Measurements from ENCODE around the gene EARS2. TPM values are rescaled to one million over a fixed set of nuclear protein-coding genes. Genes with fewer than 3 reads are reported as not detected.

Gene EARS2
- total RNA-seq, 4 donors from 2014 or later = 13.8 to 37.4 (median 28.0) TPM

- no peaks in the 10 kb centered on the region for H3K9me3 ChIP-seq
- H3K36me3 ChIP-seq = peaks cover 0 to 67% (median 0%) of the 10 kb centered on the region in 3 donors
- DNase-seq = no peak
- no peak overlapping the region for H3K4me3 ChIP-seq
- H3K27me3 ChIP-seq = no peaks in the 10 kb centered on the region
- no peak overlapping the region for H3K27ac ChIP-seq
- no peak for TF ChIP-seq CTCF (IDR thresholded peaks at IDR 0.05)
- TF ChIP-seq POLR2A (IDR thresholded peaks at IDR 0.05) = no peak
- peaks cover 0 to 20% (median 4%) of the 10 kb centered on the region in 4 donors for H3K4me1 ChIP-seq
Measured at GRCh38 chr16:23494188-23494587, 63.0 kb downstream of the EARS2 start.

GRCh38 chr16:23491490-23492391 lies 65.4 kb downstream of the EARS2 start:
- TF ChIP-seq POLR2A (IDR thresholded peaks at IDR 0.05) (no peak), CTCF (IDR thresholded peaks at IDR 0.05) (no peak)
- peaks cover 0 to 3% (median under 1%) of the 10 kb centered on the region in 4 donors for H3K4me1 ChIP-seq
- no peak overlapping the region for H3K27ac ChIP-seq
- H3K27me3 ChIP-seq = no peaks in the 10 kb centered on the region
- H3K4me3 ChIP-seq = no peak overlapping the region
- H3K36me3 ChIP-seq = peaks cover 0 to 91% (median 0%) of the 10 kb centered on the region in 3 donors
- no peak for DNase-seq
- no peaks in the 10 kb centered on the region for H3K9me3 ChIP-seq

GRCh38 chr16:23486480-23486879 lies 70.7 kb downstream of the EARS2 start:
- peaks cover 0 to 100% (median 0%) of the 10 kb centered on the region in 3 donors for H3K36me3 ChIP-seq
- DNase-seq = no peak
- H3K27ac ChIP-seq = no peak overlapping the region
- H3K4me3 ChIP-seq = no peak overlapping the region
- TF ChIP-seq CTCF (IDR thresholded peaks at IDR 0.05) (no peak), POLR2A (IDR thresholded peaks at IDR 0.05) (no peak)
- H3K9me3 ChIP-seq = no peaks in the 10 kb centered on the region
- no peaks in the 10 kb centered on the region for H3K4me1 ChIP-seq
- no peaks in the 10 kb centered on the region for H3K27me3 ChIP-seq

- no peak for DNase-seq
- no peak for TF ChIP-seq CTCF (IDR thresholded peaks at IDR 0.05)
- TF ChIP-seq POLR2A (IDR thresholded peaks at IDR 0.05) = no peak
- H3K36me3 ChIP-seq = peaks cover 0 to 100% (median 0%) of the 10 kb centered on the region in 3 donors
- H3K9me3 ChIP-seq = no peaks in the 10 kb centered on the region
- H3K27ac ChIP-seq = no peak overlapping the region
- no peaks in the 10 kb centered on the region for H3K27me3 ChIP-seq
- H3K4me3 ChIP-seq = no peak overlapping the region
- no peaks in the 10 kb centered on the region for H3K4me1 ChIP-seq
Measured at GRCh38 chr16:23485841-23486240, 71.3 kb downstream of the EARS2 start.

GRCh38 chr16:23485257-23485614 lies 71.9 kb downstream of the EARS2 start:
- Histone ChIP-seq H3K4me3 (no peak overlapping the region), H3K27me3 (no peaks in the 10 kb centered on the region), H3K36me3 (peaks cover 0 to 100% (median 0%) of the 10 kb centered on the region in 3 donors), H3K4me1 (no peaks in the 10 kb centered on the region), H3K27ac (no peak overlapping the region), H3K9me3 (no peaks in the 10 kb centered on the region)
- DNase-seq = no peak
- TF ChIP-seq POLR2A (IDR thresholded peaks at IDR 0.05) (no peak), CTCF (IDR thresholded peaks at IDR 0.05) (no peak)
